NOMO-1 treated with DMSO at 0.1 percent for 48 hours (cell line): ENCODE measurements around the gene BTBD7.

ENCODE experiments used
- DNase-seq: peaks from one replicate; lab custom pipeline; 2025; ENCODE audit not compliant: unreplicated experiment; lab: John Stamatoyannopoulos, UW

Gene BTBD7

DNA sequence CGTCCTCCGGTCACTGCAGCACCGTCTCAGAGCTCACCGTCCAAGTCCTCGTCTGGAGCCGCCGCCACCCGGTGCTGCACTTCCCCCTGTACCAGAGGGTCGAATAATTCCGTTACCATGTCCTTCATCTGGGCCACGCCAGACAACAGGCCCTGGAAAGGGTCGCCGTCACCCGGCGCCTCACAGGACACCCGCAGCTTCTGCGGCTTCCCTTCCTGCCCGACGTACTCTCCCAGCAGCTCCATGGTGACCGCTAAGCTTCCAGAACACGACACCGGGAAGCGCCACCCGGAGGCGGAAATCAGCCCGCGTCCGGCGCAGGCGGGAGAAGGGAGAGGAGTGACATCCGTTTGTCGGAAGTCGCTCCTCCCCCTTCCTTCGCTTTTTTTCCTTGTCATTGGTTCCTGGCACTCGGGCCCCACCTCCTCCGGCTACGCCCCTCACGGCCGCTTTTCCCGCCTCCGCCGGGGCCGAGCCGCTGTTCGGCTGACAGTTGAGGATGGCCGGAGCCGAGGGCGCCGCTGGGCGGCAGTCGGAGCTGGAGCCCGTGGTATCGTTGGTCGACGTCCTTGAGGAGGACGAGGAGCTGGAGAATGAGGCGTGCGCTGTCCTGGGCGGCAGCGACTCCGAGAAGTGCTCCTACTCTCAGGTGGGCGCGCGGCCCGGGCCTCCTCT is 125.9 kb downstream of the BTBD7 start, which contains the start of the genes GON7 and UBR7:
TSS of gene GON7 (minus strand) at position 273 of the 675 bp plus-strand sequence. CDS start at position 245, 28 bp downstream.
TSS of gene UBR7 (plus strand) at position 464 of the 675 bp plus-strand sequence. CDS start at position 500, 36 bp downstream.
- DNase-seq = peak; percentile 93

DNA sequence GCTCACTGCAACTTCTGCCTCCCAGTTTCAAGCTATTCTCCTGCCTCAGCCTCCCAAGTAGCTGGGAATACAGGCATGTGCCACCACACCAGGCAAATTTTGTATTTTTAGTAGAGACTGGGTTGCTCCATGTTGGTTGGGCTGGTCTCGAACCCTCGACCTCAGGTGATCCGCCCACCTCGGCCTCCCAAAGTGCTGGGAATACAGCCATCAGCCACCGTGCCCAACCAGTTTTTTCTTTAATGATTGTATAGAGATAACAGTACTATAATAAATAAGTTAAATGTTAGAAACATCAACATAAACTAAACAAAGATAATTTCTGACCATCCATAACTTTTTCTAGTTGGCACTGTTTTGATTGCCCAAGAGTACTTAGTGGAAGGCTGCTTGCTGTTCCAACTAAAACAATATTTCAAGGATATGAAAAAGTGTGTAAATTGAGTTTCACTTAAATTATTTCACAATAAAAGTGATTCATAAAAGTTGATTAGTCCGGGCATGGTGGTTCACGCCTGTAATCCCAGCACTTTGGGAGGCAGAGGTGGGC is 131.6 kb downstream of the BTBD7 start:
- DNase-seq = no peak

DNA sequence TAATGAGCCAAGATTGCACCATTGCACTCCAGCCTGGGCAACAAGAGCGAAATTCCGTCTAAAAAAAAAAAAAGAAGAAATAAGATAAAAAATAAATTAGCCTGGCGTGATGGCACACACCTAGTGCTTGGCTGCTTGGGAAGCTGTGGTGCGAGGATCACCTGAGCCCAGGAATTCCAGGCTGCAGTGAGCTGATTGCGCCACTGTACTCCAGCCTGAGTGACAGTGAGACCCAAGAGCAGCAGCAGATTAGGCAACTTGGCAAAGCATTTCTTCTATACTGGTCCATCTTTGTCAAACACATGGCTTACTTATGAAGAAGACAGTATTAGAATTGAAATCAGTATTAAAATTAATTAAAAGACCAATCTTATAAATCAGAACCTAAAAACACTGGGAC is 132.3 kb downstream of the BTBD7 start:
- no peak for DNase-seq

DNA sequence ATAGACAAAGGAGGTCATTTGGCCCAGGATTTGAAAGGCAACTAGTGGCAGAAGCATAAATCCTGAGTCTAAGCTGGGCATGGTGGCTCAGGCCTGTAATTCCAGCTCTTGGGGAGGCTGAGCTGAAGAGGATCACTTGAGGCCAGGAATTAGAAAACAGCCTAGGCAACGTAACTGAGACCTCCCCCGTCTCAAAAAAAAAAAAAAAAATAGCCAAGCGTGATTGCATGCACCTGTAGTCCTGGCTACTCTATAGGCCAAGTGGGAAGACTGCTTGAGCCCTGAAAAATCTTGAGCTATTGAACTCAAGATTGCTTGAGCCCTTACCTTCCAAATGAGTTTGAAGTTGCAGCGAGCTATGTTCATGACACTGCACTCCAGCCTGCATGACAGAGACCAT is 133.8 kb downstream of the BTBD7 start:
- DNase-seq = no peak

DNA sequence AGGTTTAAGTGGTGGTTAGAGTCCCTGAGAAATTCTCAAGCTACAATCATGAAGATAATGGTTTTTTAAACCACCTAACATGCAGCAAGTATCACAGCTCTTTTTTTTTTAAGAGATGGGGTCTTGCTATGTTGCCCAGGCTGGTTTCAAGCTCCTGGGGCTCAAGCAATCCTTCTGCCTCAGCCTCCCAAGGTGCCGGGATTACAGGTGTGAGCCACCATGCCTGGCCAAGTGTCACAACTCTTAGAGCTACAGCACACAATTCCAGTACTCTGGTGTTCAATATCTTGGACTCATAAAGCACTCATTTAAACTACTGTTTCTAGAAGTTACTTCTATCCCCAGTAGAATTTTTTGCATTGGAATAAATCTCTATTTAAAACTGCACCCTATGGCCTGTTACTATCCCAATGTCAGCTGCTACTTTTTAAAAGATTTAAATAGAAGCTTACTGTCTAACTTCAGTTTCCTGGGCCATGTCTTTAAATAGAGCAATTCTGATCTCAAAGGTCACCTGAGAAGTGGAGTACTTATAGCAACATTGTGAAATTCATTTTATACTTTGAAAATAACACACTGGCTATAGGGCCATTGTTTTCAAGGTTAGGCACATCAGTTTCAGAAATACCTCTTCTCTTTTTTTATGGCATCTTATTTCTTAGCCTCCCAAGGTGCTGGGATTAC is 137.4 kb downstream of the BTBD7 start:
- DNase-seq = no peak
